ENCODE measurements around the gene CP. TPM values are rescaled to one million over a fixed set of nuclear protein-coding genes. Genes with fewer than 3 reads are reported as not detected.

The CP gene
- total and polyA plus RNA-seq, 2 of the 13 experiments (the other 11 are each of a cell fraction or from before 2014, with no cell fraction given) = 42.6 to 789 TPM

- TF ChIP-seq ELK4 (CRISPR knock-in tag; IDR thresholded peaks at IDR 0.05; ENCODE audit: borderline replicate concordance) = no peak
- peak; percentile 88 for TF ChIP-seq NCOA2 (CRISPR knock-in tag; IDR thresholded peaks at IDR 0.05)
- no peak for TF ChIP-seq GMEB2 (CRISPR knock-in tag; IDR thresholded peaks at IDR 0.05; ENCODE audit: low read depth)
- peak; percentile 87; the same call in 1 of the 2 replicates for TF ChIP-seq IKZF5 (CRISPR knock-in tag; IDR thresholded peaks at IDR 0.05)
- peak; percentile 48; the same call in 1 of the 2 replicates for TF ChIP-seq ZNF646 (CRISPR knock-in tag; IDR thresholded peaks at IDR 0.05)
- TF ChIP-seq RXRA (CRISPR knock-in tag; IDR thresholded peaks at IDR 0.05) = no peak
- TF ChIP-seq SOX6 (IDR thresholded peaks at IDR 0.05) = no peak
- peak; percentile 98 for TF ChIP-seq SOX6 (CRISPR knock-in tag; IDR thresholded peaks at IDR 0.05)
- TF ChIP-seq ZNF441 (CRISPR knock-in tag; IDR thresholded peaks at IDR 0.05; ENCODE audit: borderline replicate concordance) = no peak
- 0 out of 2 replicates have a peak, but pooled peaks have one; percentile 58 for TF ChIP-seq KAT7 (CRISPR knock-in tag; IDR thresholded peaks at IDR 0.05; ENCODE audit: borderline replicate concordance)
- peak; percentile 63 for TF ChIP-seq RBFOX2 (IDR thresholded peaks at IDR 0.05; ENCODE audit: low read depth, low read length)
- TF ChIP-seq ZNF740 (CRISPR knock-in tag; IDR thresholded peaks at IDR 0.05) = no peak
- no peak for TF ChIP-seq ZNF484 (CRISPR knock-in tag; IDR thresholded peaks at IDR 0.05; ENCODE audit: borderline replicate concordance, low read depth)
- TF ChIP-seq NR2C2 (CRISPR knock-in tag; IDR thresholded peaks at IDR 0.05; ENCODE audit: borderline replicate concordance) = no peak
Observed at GRCh38 chr3:149221783-149222517, at the start of gene CP (continued).

Measured in HepG2 (cell line).